ENCODE measurements around the gene SLC28A3. TPM values are rescaled to one million over a fixed set of nuclear protein-coding genes. Genes with fewer than 3 reads are reported as not detected.

The SLC28A3 gene
- total and polyA plus RNA-seq, 10 of the 15 experiments (the other 5 are each of a cell fraction or from before 2014, with no cell fraction given), result 0.03 to 0.39 (median 0.07) TPM; not detected in 2

DNA sequence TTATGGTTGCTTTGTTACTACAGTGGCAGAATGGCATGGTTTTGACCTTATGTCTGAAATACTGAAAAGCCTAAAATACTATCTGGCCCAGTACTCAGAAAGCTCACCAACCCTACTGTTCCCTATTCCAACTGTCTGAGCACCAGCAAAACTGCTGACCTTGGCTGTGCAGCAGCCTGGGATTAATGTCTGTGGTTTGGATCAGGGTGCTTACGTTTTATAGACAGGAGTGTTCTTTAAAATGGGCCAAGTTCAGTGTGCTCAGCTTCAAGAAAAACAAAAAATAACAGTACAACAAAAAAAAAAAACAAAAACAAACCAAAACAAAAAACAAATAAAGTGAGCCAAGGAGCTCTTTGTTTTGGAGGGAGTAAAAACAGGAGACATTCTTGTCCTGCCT is 36.4 kb downstream of the SLC28A3 start (continued):
- TF ChIP-seq CBFB (IDR thresholded peaks at IDR 0.05; ENCODE audit: low read depth) (no peak), MTA2 (IDR thresholded peaks at IDR 0.05; ENCODE audit: low read depth) (no peak), EP300 (IDR thresholded peaks at IDR 0.05; ENCODE audit: borderline replicate concordance in 1 of 2, control insufficient read depth in 1 of 2, low read depth in 2 of 2, low read length in 2 of 2) (no peak), RUNX3 (IDR thresholded peaks at IDR 0.05; ENCODE audit: low read length) (no peak), TCF7 (IDR thresholded peaks at IDR 0.05; ENCODE audit: borderline replicate concordance) (no peak), HDGF (IDR thresholded peaks at IDR 0.05) (no peak)

DNA sequence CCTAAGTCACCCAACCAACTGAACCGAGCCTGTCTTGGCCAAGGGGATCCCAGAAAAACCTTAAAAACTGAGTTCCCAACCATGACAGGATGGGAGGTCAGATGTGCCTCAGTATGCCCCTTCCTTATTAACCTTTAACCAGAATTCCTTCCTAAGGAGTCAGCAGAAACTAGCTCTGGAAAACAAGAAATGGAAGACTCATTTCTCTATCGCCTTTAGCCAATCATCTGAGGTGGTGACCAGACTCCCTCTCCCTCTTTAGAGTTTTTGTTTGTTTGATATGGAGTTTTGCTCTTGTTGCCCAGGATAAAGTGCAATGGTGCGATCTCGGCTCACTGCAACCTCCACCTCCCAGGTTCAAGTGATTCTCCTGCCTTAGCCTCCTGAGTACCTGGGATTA is 37.5 kb downstream of the SLC28A3 start:
- in situ Hi-C loops (cut with MboI) (no loop called here), intact Hi-C loops (cut with micrococcal nuclease; ENCODE audit: unreplicated experiment) (no loop called here)
- RAD21 ChIA-PET (ENCODE audit: unreplicated experiment), result interaction anchor here (0.5 kb wide), 1 partner anchor 345 kb away, joined by 3 read pairs; no protein-coding TSS in a partner anchor
- BruUV-seq (replicated peaks), result no TSS peak
- WGBS (ENCODE audit: insufficient coverage, insufficient replicate concordance, low lambda C conversion rate, missing lambda C conversion rate), result 87% methylated on average over 4 of the region's 4 CpGs
- no peak for TF ChIP-seq ZNF622 (IDR thresholded peaks at IDR 0.05)
- TF ChIP-seq ZNF384 (IDR thresholded peaks at IDR 0.05; ENCODE audit: borderline replicate concordance, low read depth, low read length), result no peak
- TF ChIP-seq SPI1 (IDR thresholded peaks at IDR 0.05; ENCODE audit: borderline replicate concordance, insufficient read depth, low read depth, low read length), result no peak
- TF ChIP-seq SMAD5 (IDR thresholded peaks at IDR 0.05; ENCODE audit: low read depth), result no peak
- no peak for TF ChIP-seq PML (IDR thresholded peaks at IDR 0.05; ENCODE audit: low read length)
- TF ChIP-seq, protein P1, sequence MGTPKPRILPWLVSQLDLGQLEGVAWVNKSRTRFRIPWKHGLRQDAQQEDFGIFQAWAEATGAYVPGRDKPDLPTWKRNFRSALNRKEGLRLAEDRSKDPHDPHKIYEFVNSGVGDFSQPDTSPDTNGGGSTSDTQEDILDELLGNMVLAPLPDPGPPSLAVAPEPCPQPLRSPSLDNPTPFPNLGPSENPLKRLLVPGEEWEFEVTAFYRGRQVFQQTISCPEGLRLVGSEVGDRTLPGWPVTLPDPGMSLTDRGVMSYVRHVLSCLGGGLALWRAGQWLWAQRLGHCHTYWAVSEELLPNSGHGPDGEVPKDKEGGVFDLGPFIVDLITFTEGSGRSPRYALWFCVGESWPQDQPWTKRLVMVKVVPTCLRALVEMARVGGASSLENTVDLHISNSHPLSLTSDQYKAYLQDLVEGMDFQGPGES (IDR thresholded peaks at IDR 0.05), result no peak
- TF ChIP-seq BRCA1 (IDR thresholded peaks at IDR 0.05; ENCODE audit: low read depth, low read length), result no peak
- TF ChIP-seq, protein P2, sequence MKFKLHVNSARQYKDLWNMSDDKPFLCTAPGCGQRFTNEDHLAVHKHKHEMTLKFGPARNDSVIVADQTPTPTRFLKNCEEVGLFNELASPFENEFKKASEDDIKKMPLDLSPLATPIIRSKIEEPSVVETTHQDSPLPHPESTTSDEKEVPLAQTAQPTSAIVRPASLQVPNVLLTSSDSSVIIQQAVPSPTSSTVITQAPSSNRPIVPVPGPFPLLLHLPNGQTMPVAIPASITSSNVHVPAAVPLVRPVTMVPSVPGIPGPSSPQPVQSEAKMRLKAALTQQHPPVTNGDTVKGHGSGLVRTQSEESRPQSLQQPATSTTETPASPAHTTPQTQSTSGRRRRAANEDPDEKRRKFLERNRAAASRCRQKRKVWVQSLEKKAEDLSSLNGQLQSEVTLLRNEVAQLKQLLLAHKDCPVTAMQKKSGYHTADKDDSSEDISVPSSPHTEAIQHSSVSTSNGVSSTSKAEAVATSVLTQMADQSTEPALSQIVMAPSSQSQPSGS (IDR thresholded peaks at IDR 0.05; ENCODE audit: low read length), result no peak
- TF ChIP-seq KDM1A (IDR thresholded peaks at IDR 0.05; ENCODE audit: borderline replicate concordance), result no peak
- TF ChIP-seq RELA (IDR thresholded peaks at IDR 0.05; ENCODE audit: borderline replicate concordance, partially characterized antibody), result no peak
- no peak for TF ChIP-seq RFX5 (IDR thresholded peaks at IDR 0.05; ENCODE audit: low read depth, low read length)
- TF ChIP-seq, protein P3, sequence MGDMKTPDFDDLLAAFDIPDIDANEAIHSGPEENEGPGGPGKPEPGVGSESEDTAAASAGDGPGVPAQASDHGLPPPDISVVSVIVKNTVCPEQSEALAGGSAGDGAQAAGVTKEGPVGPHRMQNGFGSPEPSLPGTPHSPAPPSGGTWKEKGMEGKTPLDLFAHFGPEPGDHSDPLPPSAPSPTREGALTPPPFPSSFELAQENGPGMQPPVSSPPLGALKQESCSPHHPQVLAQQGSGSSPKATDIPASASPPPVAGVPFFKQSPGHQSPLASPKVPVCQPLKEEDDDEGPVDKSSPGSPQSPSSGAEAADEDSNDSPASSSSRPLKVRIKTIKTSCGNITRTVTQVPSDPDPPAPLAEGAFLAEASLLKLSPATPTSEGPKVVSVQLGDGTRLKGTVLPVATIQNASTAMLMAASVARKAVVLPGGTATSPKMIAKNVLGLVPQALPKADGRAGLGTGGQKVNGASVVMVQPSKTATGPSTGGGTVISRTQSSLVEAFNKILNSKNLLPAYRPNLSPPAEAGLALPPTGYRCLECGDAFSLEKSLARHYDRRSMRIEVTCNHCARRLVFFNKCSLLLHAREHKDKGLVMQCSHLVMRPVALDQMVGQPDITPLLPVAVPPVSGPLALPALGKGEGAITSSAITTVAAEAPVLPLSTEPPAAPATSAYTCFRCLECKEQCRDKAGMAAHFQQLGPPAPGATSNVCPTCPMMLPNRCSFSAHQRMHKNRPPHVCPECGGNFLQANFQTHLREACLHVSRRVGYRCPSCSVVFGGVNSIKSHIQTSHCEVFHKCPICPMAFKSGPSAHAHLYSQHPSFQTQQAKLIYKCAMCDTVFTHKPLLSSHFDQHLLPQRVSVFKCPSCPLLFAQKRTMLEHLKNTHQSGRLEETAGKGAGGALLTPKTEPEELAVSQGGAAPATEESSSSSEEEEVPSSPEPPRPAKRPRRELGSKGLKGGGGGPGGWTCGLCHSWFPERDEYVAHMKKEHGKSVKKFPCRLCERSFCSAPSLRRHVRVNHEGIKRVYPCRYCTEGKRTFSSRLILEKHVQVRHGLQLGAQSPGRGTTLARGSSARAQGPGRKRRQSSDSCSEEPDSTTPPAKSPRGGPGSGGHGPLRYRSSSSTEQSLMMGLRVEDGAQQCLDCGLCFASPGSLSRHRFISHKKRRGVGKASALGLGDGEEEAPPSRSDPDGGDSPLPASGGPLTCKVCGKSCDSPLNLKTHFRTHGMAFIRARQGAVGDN (IDR thresholded peaks at IDR 0.05), result no peak
- no peaks in the 10 kb centered on the region for H4K20me1 ChIP-seq (ENCODE audit: control insufficient read depth, insufficient read depth)
- H3K36me3 ChIP-seq (ENCODE audit: control insufficient read depth in 2 of 2, insufficient read depth in 2 of 2, low read length in 1 of 2), result no peaks in the 10 kb centered on the region
- H3K4me3 ChIP-seq, result no peak overlapping the region
- no peaks in the 10 kb centered on the region for H3K79me2 ChIP-seq (ENCODE audit: control insufficient read depth, insufficient read depth, low read length)
- H3K9ac ChIP-seq (ENCODE audit: control insufficient read depth, insufficient read depth, low read length), result no peak overlapping the region
- no peak for FAIRE-seq
- DNase-seq (ENCODE audit: low read depth, low spot score), result no peak
- POLR2A ChIA-PET, result no interaction called here
- no peak overlapping the region for H3K4me2 ChIP-seq (ENCODE audit: control insufficient read depth, insufficient read depth)
- no peaks in the 10 kb centered on the region for H3K27me3 ChIP-seq (replicated peaks in 1 of 2; ENCODE audit: control insufficient read depth in 2 of 2, insufficient read depth in 2 of 2, low read length in 1 of 2)
- SMC1A ChIA-PET (ENCODE audit: uncharacterized antibody, unreplicated experiment), result interaction anchor here (0.9 kb wide), 1 partner anchor 16 kb away, joined by 3 read pairs; no protein-coding TSS in a partner anchor
- H2AFZ ChIP-seq (ENCODE audit: control insufficient read depth, low read depth, low read length), result no peak overlapping the region
- no peaks in the 10 kb centered on the region for H3K4me1 ChIP-seq (ENCODE audit: control insufficient read depth, insufficient read depth, low read length)
- no peak for ATAC-seq
- no peaks in the 10 kb centered on the region for H3K9me3 ChIP-seq (replicated peaks; ENCODE audit: control insufficient read depth, insufficient read depth, low read length)
- no peak overlapping the region for H3K27ac ChIP-seq (ENCODE audit: control insufficient read depth, insufficient read depth)
- CTCF ChIA-PET, result interaction anchor here (1.8 to 4.4 kb wide), 2 partner anchors 12 to 43 kb away, joined by 7 to 13 read pairs; no protein-coding TSS in a partner anchor

All from GM12878 (cell line).